GM12878 (cell line): ENCODE results near the gene HMGN1. TPM values are rescaled to one million over a fixed set of nuclear protein-coding genes. Genes with fewer than 3 reads are reported as not detected.

Experiments
- ATAC-seq: fragments of 200-7000 bp; cut with Tn5 transposase; 3 replicates; pipeline ENCODE4 v1.9.1; 2020; ENCODE audit warnings: mild to moderate bottlenecking, moderate library complexity
- BruUV-seq: library from RNA; stranded (reverse); fragments of 400-500 nt; replicated peaks from 2 replicates; lab custom pipeline; 2021; lab: Mats Ljungman, UMichigan
- CTCF ChIA-PET: fragments of 300-600 bp; sonication (Branson Sonifier 250); formaldehyde crosslinking; extraction: SDS; loops from one replicate; lab custom pipeline; 2021; ENCODE audit warnings: inconsistent platforms; lab: Yijun Ruan, JAX
- POLR2A ChIA-PET: fragments of 350-600 bp; formaldehyde crosslinking; extraction: SDS; loops from one replicate; lab custom pipeline; 2021; ENCODE audit warnings: inconsistent platforms; lab: Charles Lee
- RAD21 ChIA-PET: fragments of 300-600 bp; sonication (Branson Sonifier 250); formaldehyde crosslinking; loops from one replicate; lab custom pipeline; 2023; ENCODE audit warnings: antibody characterized with exemption; ENCODE audit not compliant: unreplicated experiment; lab: Charles Lee
- SMC1A ChIA-PET: fragments of 300-600 bp; sonication (Branson Sonifier 250); formaldehyde crosslinking; loops from one replicate; lab custom pipeline; 2023; ENCODE audit not compliant: unreplicated experiment, uncharacterized antibody; lab: Charles Lee
- DNase-seq: peaks from one replicate; pipeline ENCODE4 v3.0.0-alpha.2; 2011; ENCODE audit warnings: low read depth, low spot score
- FAIRE-seq: peaks from 3 replicates; lab custom pipeline; 2011; peaks lifted over from hg19 to GRCh38; lab: Jason Lieb, UNC
- H2AFZ ChIP-seq: 2 replicates; pipeline ENCODE4 v1.6.0; 2011; ENCODE audit warnings: low read depth, low read length, control low read depth; ENCODE audit not compliant: control insufficient read depth
- H3K27ac ChIP-seq: 2 replicates; pipeline ENCODE4 v1.5.1; 2011; ENCODE audit warnings: control low read depth; ENCODE audit not compliant: control insufficient read depth, insufficient read depth
- H3K27me3 ChIP-seq, 2 experiments: replicated peaks in 1 of 2; 2 replicates each; pipeline versions ENCODE4 v1.6.0 to v1.6.1; 2011; ENCODE audit warnings: low read length in 1 of 2; ENCODE audit not compliant: control insufficient read depth in 2 of 2, insufficient read depth in 2 of 2
- H3K36me3 ChIP-seq, 2 experiments: 2 replicates each; pipeline ENCODE4 v1.5.1; 2011; ENCODE audit warnings: low read length in 1 of 2; ENCODE audit not compliant: control insufficient read depth in 2 of 2, insufficient read depth in 2 of 2
- H3K4me1 ChIP-seq: 2 replicates; pipeline ENCODE4 v1.6.1; 2011; ENCODE audit warnings: mild to moderate bottlenecking, low read length, moderate library complexity, mixed read lengths; ENCODE audit not compliant: control insufficient read depth, insufficient read depth
- H3K4me2 ChIP-seq: 2 replicates; pipeline ENCODE4 v1.6.0; 2011; ENCODE audit warnings: control low read depth; ENCODE audit not compliant: control insufficient read depth, insufficient read depth
- H3K4me3 ChIP-seq: fragments of 200-600 bp; sonication (generic); 2 replicates; pipeline ENCODE4 v1.5.1; 2016
- H3K79me2 ChIP-seq: 2 replicates; pipeline ENCODE4 v1.6.0; 2011; ENCODE audit warnings: low read length; ENCODE audit not compliant: control insufficient read depth, insufficient read depth
- H3K9ac ChIP-seq: 2 replicates; pipeline ENCODE4 v1.8.0; 2011; ENCODE audit warnings: low read length, control low read depth, mixed read lengths; ENCODE audit not compliant: control insufficient read depth, insufficient read depth
- H3K9me3 ChIP-seq: replicated peaks from 3 replicates; pipeline ENCODE4 v1.5.1; 2011; ENCODE audit warnings: mild to moderate bottlenecking, low read length; ENCODE audit not compliant: control insufficient read depth, insufficient read depth
- H4K20me1 ChIP-seq: 2 replicates; pipeline ENCODE4 v1.6.0; 2011; ENCODE audit not compliant: control insufficient read depth, insufficient read depth
- GABPA ChIP-seq: IDR thresholded peaks from 2 replicates; pipeline ENCODE4 v1.6.1; 2014; ENCODE audit warnings: antibody characterized with exemption, low read depth, mild to moderate bottlenecking, inconsistent platforms
- GATAD2B ChIP-seq: fragments of 450-650 bp; conservative IDR thresholded peaks from 2 replicates; pipeline ENCODE4 v1.6.1; 2017; ENCODE audit warnings: low read depth, mild to moderate bottlenecking, moderate library complexity
- MXI1 ChIP-seq: fragments of 150-350 bp; IDR thresholded peaks from 2 replicates; pipeline ENCODE4 v1.6.1; 2011; ENCODE audit warnings: low read depth, mild to moderate bottlenecking, inconsistent platforms, low read length, improper control_type of control experiment
- NR2F1 ChIP-seq: fragments of 450-650 bp; conservative IDR thresholded peaks from 2 replicates; pipeline ENCODE4 v1.6.1; 2017; ENCODE audit warnings: mild to moderate bottlenecking
- POLR2A ChIP-seq: IDR thresholded peaks from 2 replicates; pipeline ENCODE4 v1.6.1; 2011; ENCODE audit warnings: low read depth, mild to moderate bottlenecking, low read length
- SUPT20H ChIP-seq: IDR thresholded peaks from 2 replicates; pipeline ENCODE4 v1.6.1; 2011; ENCODE audit warnings: low read depth, mild to moderate bottlenecking, low read length, moderate library complexity, borderline replicate concordance; ENCODE audit not compliant: control insufficient read depth
- SUZ12 ChIP-seq: fragments of 200-600 bp; sonication (generic); IDR thresholded peaks from one replicate; pipeline ENCODE4 v1.6.1; 2018; ENCODE audit warnings: antibody characterized with exemption, mild to moderate bottlenecking; ENCODE audit not compliant: unreplicated experiment
- TCF7 ChIP-seq: IDR thresholded peaks from 2 replicates; pipeline ENCODE4 v1.6.1; 2014; ENCODE audit warnings: antibody characterized with exemption, borderline replicate concordance
- ZNF622 ChIP-seq: fragments of 450-650 bp; IDR thresholded peaks from 2 replicates; pipeline ENCODE4 v1.6.1; 2017; ENCODE audit warnings: mild to moderate bottlenecking, inconsistent platforms
- WGBS: methylation state at CpG from one replicate; pipeline ENCODE4 v1.1.6; 2016; ENCODE audit warnings: low lambda C conversion rate; ENCODE audit not compliant: insufficient replicate concordance, insufficient coverage; ENCODE audit errors: missing lambda C conversion rate; 5-methylcytosine and 5-hydroxymethylcytosine counted together
- in situ Hi-C: fragments of 300-500 bp; cut with MboI; formaldehyde crosslinking; loops from 9 replicates; pipeline ENCODE4 v1.14.3; 2018; ENCODE audit warnings: mixed read lengths
- intact Hi-C: fragments of 100-400 bp; cut with micrococcal nuclease; formaldehyde crosslinking; loops from one replicate; pipeline ENCODE4 v1.14.2; 2022; ENCODE audit not compliant: unreplicated experiment
- polyA plus RNA-seq, 11 experiments: library from polyadenylated mRNA; depleted of rRNA in 4 of 11; unstranded in 6 of 11; stranded (reverse) in 5 of 11; fragments of >200 nt; fragmentation: Nextera tagmentation in 4 of 11; fragmentation: Illumina TruSeq in 1 of 11; extraction: Ambion mirVana in 4 of 11; extraction: Trizol in 1 of 11; gene quantifications; 1 replicate in 1 of 11; 2 replicates in 10 of 11; pipeline versions ENCODE4 v1.2.1 to v1.2.3, GENCODE V29; 2011 to 2016; ENCODE audit warnings: inconsistent platforms in 2 of 11, missing spikeins in 2 of 11, low read depth in 1 of 11
- total RNA-seq, 4 experiments: library from RNA; depleted of rRNA in 3 of 4; stranded (reverse); fragments of >200 nt in 3 of 4; fragmentation: Illumina TruSeq in 1 of 4; extraction: Trizol in 1 of 4; gene quantifications; 2 replicates each; pipeline versions ENCODE4 v1.2.1 to v1.2.3, GENCODE V29; 2013 to 2021
- TF ChIP-seq, protein P1 (sequence below): fragments of 450-650 bp; IDR thresholded peaks from 2 replicates; pipeline ENCODE4 v1.6.1; 2017; ENCODE audit warnings: low read depth, mild to moderate bottlenecking, moderate library complexity
- TF ChIP-seq, protein P2 (sequence below): fragments of 450-650 bp; IDR thresholded peaks from 2 replicates; pipeline ENCODE4 v1.6.1; 2018; ENCODE audit warnings: borderline replicate concordance, mild to moderate bottlenecking; ENCODE audit not compliant: partially characterized antibody
- TF ChIP-seq, protein P3 (sequence below): fragments of 450-650 bp; IDR thresholded peaks from 2 replicates; pipeline ENCODE4 v1.6.1; 2016; ENCODE audit warnings: mild to moderate bottlenecking
- TF ChIP-seq, protein P4 (sequence below): fragments of 450-650 bp; IDR thresholded peaks from 2 replicates; pipeline ENCODE4 v1.6.1; 2016; ENCODE audit warnings: mild to moderate bottlenecking, moderate library complexity, borderline replicate concordance

Gene HMGN1
- total and polyA plus RNA-seq, 10 of the 15 experiments (the other 5 are each of a cell fraction or from before 2014, with no cell fraction given) = 120 to 798 (median 396) TPM

DNA sequence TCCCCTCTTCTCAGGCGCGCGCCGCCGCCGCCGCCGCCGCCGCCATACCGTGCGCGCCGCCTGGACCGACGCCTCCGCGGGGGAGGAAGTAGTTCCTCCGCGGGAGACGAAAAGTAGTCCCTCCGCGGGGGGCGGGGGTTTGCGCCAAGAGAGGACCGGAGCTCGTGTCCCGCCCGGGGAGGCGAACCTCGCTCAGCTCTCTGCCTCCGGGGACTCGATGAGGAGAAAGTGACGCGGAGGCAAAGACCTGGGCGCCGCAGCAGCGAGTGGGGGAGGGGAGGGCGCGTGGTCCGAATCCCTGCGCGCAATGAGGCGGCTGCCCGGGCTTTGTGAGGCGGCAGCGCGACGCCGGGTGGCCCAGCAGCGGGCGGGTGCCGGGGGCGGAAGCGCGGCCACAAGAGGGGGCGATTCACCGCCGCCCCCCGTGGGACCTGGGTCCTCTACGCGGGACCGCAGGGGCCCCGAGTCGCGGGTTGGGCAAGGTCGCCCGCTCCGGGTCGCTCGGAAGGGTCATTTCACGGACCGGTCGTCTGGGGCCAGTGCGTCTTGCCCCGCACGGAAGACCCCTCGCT lies 35.2 kb downstream of the HMGN1 start, which contains the start of gene BRWD1:
Gene BRWD1 (minus strand): TSS at position 62 of the 572 bp plus-strand sequence. CDS start 141 bp downstream, outside the sequence.
- DNase-seq = no peak
- Histone ChIP-seq H3K4me2 (peak within 1 kb of the TSS; percentile 99), H3K9me3 (no peaks in the 10 kb centered on the region), H2AFZ (peak within 1 kb of the TSS; percentile 84), H3K27me3 (no peaks in the 10 kb centered on the region), H3K4me3 (peak within 1 kb of the TSS; percentile 85), H4K20me1 (no peaks in the 10 kb centered on the region), H3K27ac (peak within 1 kb of the TSS; percentile 93), H3K79me2 (peaks cover 16% of the 10 kb centered on the region), H3K9ac (peak within 1 kb of the TSS; percentile 81), H3K4me1 (peaks cover 4% of the 10 kb centered on the region; the same call in 1 of the 2 replicates), H3K36me3 (no peaks in the 10 kb centered on the region)
- under 1% methylated on average over 72 of the region's 78 CpGs for WGBS
- in situ Hi-C loops = no loop called here
- peak; percentile 77 for ATAC-seq
- RAD21 ChIA-PET = interaction anchor here (1.2 kb wide), 1 partner anchor 34 kb away, joined by 3 read pairs; no protein-coding TSS in a partner anchor
- intact Hi-C loops = loop anchor here (2.0 to 10.0 kb wide), 4 partner anchors 35 to 131 kb away; partner anchors contain the start of genes HMGN1, LCA5L and PSMG1
- POLR2A ChIA-PET = interaction anchor here (1.0 to 1.5 kb wide), 2 partner anchors 35 to 74 kb away, joined by 3 to 5 read pairs; no protein-coding TSS in a partner anchor
- SMC1A ChIA-PET = interaction anchor here (0.8 to 1.9 kb wide), 2 partner anchors 33 to 74 kb away, joined by 3 to 4 read pairs; no protein-coding TSS in a partner anchor
- no peak for FAIRE-seq
- no TSS peak for BruUV-seq
- CTCF ChIA-PET = interaction anchor here (2.9 kb wide), 1 partner anchor 74 kb away, joined by 9 read pairs; no protein-coding TSS in a partner anchor
- TF ChIP-seq, protein P1, sequence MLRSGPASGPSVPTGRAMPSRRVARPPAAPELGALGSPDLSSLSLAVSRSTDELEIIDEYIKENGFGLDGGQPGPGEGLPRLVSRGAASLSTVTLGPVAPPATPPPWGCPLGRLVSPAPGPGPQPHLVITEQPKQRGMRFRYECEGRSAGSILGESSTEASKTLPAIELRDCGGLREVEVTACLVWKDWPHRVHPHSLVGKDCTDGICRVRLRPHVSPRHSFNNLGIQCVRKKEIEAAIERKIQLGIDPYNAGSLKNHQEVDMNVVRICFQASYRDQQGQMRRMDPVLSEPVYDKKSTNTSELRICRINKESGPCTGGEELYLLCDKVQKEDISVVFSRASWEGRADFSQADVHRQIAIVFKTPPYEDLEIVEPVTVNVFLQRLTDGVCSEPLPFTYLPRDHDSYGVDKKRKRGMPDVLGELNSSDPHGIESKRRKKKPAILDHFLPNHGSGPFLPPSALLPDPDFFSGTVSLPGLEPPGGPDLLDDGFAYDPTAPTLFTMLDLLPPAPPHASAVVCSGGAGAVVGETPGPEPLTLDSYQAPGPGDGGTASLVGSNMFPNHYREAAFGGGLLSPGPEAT = peak; percentile 60
- TF ChIP-seq ZNF622 = no peak
- TF ChIP-seq GABPA = no peak
- TF ChIP-seq TCF7 = no peak
- TF ChIP-seq, protein P2, sequence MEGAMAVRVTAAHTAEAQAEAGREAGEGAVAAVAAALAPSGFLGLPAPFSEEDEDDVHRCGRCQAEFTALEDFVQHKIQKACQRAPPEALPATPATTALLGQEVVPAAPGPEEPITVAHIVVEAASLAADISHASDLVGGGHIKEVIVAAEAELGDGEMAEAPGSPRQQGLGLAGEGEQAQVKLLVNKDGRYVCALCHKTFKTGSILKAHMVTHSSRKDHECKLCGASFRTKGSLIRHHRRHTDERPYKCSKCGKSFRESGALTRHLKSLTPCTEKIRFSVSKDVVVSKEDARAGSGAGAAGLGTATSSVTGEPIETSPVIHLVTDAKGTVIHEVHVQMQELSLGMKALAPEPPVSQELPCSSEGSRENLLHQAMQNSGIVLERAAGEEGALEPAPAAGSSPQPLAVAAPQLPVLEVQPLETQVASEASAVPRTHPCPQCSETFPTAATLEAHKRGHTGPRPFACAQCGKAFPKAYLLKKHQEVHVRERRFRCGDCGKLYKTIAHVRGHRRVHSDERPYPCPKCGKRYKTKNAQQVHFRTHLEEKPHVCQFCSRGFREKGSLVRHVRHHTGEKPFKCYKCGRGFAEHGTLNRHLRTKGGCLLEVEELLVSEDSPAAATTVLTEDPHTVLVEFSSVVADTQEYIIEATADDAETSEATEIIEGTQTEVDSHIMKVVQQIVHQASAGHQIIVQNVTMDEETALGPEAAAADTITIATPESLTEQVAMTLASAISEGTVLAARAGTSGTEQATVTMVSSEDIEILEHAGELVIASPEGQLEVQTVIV = peak; percentile 72
- TF ChIP-seq, protein P3, sequence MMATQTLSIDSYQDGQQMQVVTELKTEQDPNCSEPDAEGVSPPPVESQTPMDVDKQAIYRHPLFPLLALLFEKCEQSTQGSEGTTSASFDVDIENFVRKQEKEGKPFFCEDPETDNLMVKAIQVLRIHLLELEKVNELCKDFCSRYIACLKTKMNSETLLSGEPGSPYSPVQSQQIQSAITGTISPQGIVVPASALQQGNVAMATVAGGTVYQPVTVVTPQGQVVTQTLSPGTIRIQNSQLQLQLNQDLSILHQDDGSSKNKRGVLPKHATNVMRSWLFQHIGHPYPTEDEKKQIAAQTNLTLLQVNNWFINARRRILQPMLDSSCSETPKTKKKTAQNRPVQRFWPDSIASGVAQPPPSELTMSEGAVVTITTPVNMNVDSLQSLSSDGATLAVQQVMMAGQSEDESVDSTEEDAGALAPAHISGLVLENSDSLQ = 0 out of 2 replicates have a peak, but pooled peaks have one; percentile 23
- TF ChIP-seq NR2F1 = peak; percentile 83
- TF ChIP-seq, protein P4, sequence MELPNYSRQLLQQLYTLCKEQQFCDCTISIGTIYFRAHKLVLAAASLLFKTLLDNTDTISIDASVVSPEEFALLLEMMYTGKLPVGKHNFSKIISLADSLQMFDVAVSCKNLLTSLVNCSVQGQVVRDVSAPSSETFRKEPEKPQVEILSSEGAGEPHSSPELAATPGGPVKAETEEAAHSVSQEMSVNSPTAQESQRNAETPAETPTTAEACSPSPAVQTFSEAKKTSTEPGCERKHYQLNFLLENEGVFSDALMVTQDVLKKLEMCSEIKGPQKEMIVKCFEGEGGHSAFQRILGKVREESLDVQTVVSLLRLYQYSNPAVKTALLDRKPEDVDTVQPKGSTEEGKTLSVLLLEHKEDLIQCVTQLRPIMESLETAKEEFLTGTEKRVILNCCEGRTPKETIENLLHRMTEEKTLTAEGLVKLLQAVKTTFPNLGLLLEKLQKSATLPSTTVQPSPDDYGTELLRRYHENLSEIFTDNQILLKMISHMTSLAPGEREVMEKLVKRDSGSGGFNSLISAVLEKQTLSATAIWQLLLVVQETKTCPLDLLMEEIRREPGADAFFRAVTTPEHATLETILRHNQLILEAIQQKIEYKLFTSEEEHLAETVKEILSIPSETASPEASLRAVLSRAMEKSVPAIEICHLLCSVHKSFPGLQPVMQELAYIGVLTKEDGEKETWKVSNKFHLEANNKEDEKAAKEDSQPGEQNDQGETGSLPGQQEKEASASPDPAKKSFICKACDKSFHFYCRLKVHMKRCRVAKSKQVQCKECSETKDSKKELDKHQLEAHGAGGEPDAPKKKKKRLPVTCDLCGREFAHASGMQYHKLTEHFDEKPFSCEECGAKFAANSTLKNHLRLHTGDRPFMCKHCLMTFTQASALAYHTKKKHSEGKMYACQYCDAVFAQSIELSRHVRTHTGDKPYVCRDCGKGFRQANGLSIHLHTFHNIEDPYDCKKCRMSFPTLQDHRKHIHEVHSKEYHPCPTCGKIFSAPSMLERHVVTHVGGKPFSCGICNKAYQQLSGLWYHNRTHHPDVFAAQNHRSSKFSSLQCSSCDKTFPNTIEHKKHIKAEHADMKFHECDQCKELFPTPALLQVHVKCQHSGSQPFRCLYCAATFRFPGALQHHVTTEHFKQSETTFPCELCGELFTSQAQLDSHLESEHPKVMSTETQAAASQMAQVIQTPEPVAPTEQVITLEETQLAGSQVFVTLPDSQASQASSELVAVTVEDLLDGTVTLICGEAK = peak; percentile 71; the same call in 1 of the 2 replicates
- TF ChIP-seq SUZ12 = no peak
- no peak for TF ChIP-seq MXI1
- peak; percentile 99 for TF ChIP-seq GATAD2B
- TF ChIP-seq POLR2A = peak; percentile 92
- no peak for TF ChIP-seq SUPT20H
